Fibroblast of mammary gland (primary cell): ENCODE results near the gene YIF1B.

Experiments used
- DNase-seq: peaks from one replicate; pipeline ENCODE4 v3.0.0-alpha.2; 2010; ENCODE audit warnings: low read depth
- H3K4me3 ChIP-seq: 2 replicates; pipeline ENCODE4 v1.5.1; 2011; ENCODE audit warnings: low read depth, mild to moderate bottlenecking, low read length, moderate library complexity; ENCODE audit not compliant: control insufficient read depth
- TF ChIP-seq, protein P1 (sequence below): conservative IDR thresholded peaks from 2 replicates; pipeline ENCODE4 v1.5.1; 2011; ENCODE audit warnings: low read depth, low read length, inconsistent platforms; ENCODE audit not compliant: control insufficient read depth, insufficient read depth

The YIF1B gene

DNA sequence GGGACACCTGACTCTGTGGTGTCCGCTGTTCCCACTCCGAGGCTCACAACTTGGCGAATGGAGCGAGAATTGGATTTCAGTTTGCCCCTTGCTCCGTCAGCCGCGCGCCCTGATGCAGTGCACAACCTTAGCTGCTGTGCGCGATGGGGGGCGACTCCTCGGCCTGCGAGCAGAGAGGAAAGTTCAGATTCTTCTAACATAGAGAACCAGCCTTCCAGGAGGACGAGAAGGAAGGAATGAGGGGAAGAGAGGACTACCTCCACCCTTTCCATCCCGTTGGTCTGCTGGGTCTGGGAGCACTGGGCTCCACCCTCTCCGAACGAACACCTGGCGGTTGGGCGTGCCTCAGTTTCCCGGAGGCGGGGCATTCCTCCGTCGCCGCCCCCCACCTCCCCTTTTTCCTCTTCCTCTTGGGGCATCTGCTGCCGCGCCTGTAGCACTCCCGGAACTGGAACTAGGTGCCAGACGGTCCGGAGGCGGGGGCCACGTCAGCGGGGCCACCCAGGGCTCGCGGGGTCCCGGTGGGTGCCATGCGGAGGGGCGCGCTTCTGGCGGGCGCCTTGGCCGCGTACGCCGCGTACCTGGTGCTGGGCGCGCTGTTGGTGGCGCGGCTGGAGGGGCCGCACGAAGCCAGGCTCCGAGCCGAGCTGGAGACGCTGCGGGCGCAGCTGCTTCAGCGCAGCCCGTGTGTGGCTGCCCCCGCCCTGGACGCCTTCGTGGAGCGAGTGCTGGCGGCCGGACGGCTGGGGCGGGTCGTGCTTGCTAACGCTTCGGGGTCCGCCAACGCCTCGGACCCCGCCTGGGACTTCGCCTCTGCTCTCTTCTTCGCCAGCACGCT, 3.9 kb upstream of the YIF1B start, which contains the start of gene KCNK6:
KCNK6 (plus strand) TSS at position 425 of the 838 bp plus-strand sequence; CDS start at position 531, 106 bp downstream.
- H3K4me3 ChIP-seq, result peak within 1 kb of the TSS; percentile 56
- peak; percentile 7 for DNase-seq
- TF ChIP-seq, protein P1, sequence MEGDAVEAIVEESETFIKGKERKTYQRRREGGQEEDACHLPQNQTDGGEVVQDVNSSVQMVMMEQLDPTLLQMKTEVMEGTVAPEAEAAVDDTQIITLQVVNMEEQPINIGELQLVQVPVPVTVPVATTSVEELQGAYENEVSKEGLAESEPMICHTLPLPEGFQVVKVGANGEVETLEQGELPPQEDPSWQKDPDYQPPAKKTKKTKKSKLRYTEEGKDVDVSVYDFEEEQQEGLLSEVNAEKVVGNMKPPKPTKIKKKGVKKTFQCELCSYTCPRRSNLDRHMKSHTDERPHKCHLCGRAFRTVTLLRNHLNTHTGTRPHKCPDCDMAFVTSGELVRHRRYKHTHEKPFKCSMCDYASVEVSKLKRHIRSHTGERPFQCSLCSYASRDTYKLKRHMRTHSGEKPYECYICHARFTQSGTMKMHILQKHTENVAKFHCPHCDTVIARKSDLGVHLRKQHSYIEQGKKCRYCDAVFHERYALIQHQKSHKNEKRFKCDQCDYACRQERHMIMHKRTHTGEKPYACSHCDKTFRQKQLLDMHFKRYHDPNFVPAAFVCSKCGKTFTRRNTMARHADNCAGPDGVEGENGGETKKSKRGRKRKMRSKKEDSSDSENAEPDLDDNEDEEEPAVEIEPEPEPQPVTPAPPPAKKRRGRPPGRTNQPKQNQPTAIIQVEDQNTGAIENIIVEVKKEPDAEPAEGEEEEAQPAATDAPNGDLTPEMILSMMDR, result no peak

- no peak for DNase-seq
- H3K4me3 ChIP-seq, result no peak overlapping the region
- TF ChIP-seq, protein P1, result no peak
Observed at GRCh38 chr19:38318660-38319059, 2.9 kb upstream of the YIF1B start.

- DNase-seq, result no peak
- TF ChIP-seq, protein P1, result no peak
- no peak overlapping the region for H3K4me3 ChIP-seq
Observed at GRCh38 chr19:38317104-38317612, 1.4 kb upstream of the YIF1B start.

DNA sequence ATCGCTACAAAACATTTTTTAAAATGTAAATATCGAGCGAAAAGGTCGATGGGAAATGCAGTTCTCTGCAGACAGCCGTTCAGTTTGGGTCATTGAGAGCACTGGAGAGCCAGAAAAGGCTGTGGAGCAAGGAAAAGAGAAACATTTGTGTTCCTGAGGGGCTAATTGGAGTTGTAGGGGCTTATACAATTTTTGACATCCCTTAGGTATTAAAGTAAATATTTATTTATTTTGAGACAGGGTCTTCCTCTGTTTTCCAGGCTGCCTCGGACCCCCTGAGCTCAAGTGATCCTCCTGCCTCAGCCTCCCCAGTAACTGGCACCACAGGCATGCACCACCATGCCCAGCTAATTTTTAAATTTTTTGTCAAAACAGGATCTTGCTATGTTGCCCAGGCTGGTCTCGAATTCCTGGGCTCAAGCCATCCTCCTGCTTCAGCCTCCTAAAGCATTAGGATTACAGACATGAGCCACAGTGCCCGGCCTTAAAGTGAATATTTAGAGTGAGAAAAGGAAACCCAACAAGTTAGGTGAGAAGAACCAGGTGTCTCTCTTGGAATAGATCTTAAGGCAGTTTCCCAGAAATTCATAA, 825 bp upstream of the YIF1B start:
- TF ChIP-seq, protein P1, result no peak

GRCh38 chr19:38310986-38311385, 4.8 kb downstream of the YIF1B start:
- H3K4me3 ChIP-seq, result no peak overlapping the region
- TF ChIP-seq, protein P1, result no peak
- no peak for DNase-seq

More for the DNA sequence above, 825 bp upstream of the YIF1B start:
- H3K4me3 ChIP-seq, result peak overlapping the region; percentile 37
- DNase-seq, result no peak

- TF ChIP-seq, protein P1, result no peak
- no peak for DNase-seq
- no peak overlapping the region for H3K4me3 ChIP-seq
Observed at GRCh38 chr19:38310279-38310670, 5.5 kb downstream of the YIF1B start.
